ENCODE measurements around the gene SPDEF.

GRCh38 chr6:34515473-34516387, 40.4 kb downstream of the SPDEF start:
- TF ChIP-seq CTCF (conservative IDR thresholded peaks at IDR 0.05; ENCODE audit: low read length) (no peak), EZH2phosphoT487 (IDR thresholded peaks at IDR 0.05; ENCODE audit: borderline replicate concordance, low read depth, low read length) (no peak)
